IMR-90 (cell line): ENCODE results near the gene KRTAP5-4.

ENCODE experiments used
- BHLHE40 ChIP-seq: fragments of 150-350 bp; IDR thresholded peaks from 2 replicates; pipeline ENCODE4 v1.6.1; 2016; ENCODE audit warnings: mild to moderate bottlenecking, low read depth, low read length
- CHD1 ChIP-seq: IDR thresholded peaks from 2 replicates; pipeline ENCODE4 v1.6.1; 2012; ENCODE audit warnings: low read depth, low read length, improper control_type of control experiment
- CTCF ChIP-seq: conservative IDR thresholded peaks from 2 replicates; pipeline ENCODE4 v1.5.1; 2012; ENCODE audit warnings: mild to moderate bottlenecking, low read depth, low read length, improper control_type of control experiment
- FOS ChIP-seq: fragments of 150-350 bp; IDR thresholded peaks from 2 replicates; pipeline ENCODE4 v1.6.1; 2016; ENCODE audit warnings: low read depth, low read length
- MAZ ChIP-seq: IDR thresholded peaks from 2 replicates; pipeline ENCODE4 v1.6.1; 2012; ENCODE audit warnings: low read depth, mild to moderate bottlenecking, low read length, improper control_type of control experiment, moderate library complexity, borderline replicate concordance
- MXI1 ChIP-seq: IDR thresholded peaks from 2 replicates; pipeline ENCODE4 v1.6.1; 2012; ENCODE audit warnings: low read depth, mild to moderate bottlenecking, low read length, moderate library complexity, borderline replicate concordance
- POLR2A ChIP-seq: IDR thresholded peaks from 2 replicates; pipeline ENCODE4 v1.6.1; 2012; ENCODE audit warnings: mild to moderate bottlenecking, low read depth, low read length
- SMC3 ChIP-seq: fragments of 150-350 bp; IDR thresholded peaks from 2 replicates; pipeline ENCODE4 v1.6.1; 2016; ENCODE audit warnings: low read depth, mild to moderate bottlenecking, antibody characterized with exemption, low read length, moderate library complexity
- USF2 ChIP-seq: fragments of 150-350 bp; IDR thresholded peaks from 2 replicates; pipeline ENCODE4 v1.6.1; 2017; ENCODE audit warnings: mild to moderate bottlenecking, antibody characterized with exemption, low read length, low read depth

GRCh38 chr11:1600626-1601025 is 21.3 kb downstream of the KRTAP5-4 start:
- TF ChIP-seq CTCF, result no peak
- no peak for TF ChIP-seq USF2
- no peak for TF ChIP-seq MAZ
- no peak for TF ChIP-seq MXI1
- TF ChIP-seq CHD1, result no peak
- no peak for TF ChIP-seq POLR2A
- no peak for TF ChIP-seq BHLHE40
- TF ChIP-seq SMC3, result no peak
- no peak for TF ChIP-seq FOS
